NCI-H2029 (cell line): ENCODE results near the gene WDR44.
"Not testable (repeated sequence)": the region's sequence is repeated elsewhere in the genome, so short reads cannot be mapped to it uniquely, and the experiment has no call there.

ENCODE experiments used
- DNase-seq: peaks from one replicate; lab custom pipeline; 2025; lab: John Stamatoyannopoulos, UW

The WDR44 gene

GRCh38 chrX:118482384-118482783, 136.5 kb downstream of the WDR44 start:
- not testable (repeated sequence) for DNase-seq

- DNase-seq, result no peak
These were observed 138.5 kb downstream of the WDR44 start for GRCh38 chrX:118484216-118484903.

DNA sequence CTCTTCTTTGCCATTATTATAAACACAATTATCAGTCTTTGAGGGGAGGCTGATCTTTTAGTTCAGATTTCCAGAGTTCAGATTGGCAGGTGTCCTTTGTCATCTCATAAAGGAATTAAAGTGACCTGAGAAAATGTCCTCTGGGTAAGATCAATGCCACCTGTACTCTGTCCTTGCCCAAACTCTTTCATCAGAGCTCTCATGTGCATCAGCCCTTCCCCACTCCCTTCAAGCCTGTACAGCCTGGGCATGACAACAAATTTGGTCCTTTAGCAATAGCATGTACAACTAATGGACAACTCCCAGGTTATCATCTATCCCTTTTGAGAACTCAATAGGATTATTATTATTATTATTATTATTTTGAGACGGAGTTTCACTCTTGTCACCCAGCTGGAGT, 140.8 kb downstream of the WDR44 start:
- not testable (repeated sequence) for DNase-seq

DNA sequence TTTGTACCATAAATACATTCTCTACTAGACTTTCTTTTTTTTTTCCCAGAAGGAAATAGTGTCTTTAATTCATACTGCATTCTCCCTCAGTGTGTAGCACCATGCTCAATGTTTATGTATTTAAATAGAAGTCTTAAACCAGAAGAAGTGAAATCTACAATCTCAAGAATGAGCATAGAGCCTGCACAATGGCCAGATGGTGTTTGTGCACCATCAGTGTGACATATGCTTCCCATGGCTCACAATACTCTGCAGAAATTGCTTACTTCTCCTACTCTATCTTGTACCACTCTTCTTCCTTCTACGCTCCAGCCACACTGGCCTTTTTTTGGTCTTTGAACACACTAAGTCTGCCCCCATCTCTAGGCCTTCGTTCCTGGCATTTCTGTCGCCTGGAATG, 147.1 kb downstream of the WDR44 start:
- no peak for DNase-seq

GRCh38 chrX:118493653-118494297, 147.9 kb downstream of the WDR44 start:
- DNase-seq, result no peak

DNA sequence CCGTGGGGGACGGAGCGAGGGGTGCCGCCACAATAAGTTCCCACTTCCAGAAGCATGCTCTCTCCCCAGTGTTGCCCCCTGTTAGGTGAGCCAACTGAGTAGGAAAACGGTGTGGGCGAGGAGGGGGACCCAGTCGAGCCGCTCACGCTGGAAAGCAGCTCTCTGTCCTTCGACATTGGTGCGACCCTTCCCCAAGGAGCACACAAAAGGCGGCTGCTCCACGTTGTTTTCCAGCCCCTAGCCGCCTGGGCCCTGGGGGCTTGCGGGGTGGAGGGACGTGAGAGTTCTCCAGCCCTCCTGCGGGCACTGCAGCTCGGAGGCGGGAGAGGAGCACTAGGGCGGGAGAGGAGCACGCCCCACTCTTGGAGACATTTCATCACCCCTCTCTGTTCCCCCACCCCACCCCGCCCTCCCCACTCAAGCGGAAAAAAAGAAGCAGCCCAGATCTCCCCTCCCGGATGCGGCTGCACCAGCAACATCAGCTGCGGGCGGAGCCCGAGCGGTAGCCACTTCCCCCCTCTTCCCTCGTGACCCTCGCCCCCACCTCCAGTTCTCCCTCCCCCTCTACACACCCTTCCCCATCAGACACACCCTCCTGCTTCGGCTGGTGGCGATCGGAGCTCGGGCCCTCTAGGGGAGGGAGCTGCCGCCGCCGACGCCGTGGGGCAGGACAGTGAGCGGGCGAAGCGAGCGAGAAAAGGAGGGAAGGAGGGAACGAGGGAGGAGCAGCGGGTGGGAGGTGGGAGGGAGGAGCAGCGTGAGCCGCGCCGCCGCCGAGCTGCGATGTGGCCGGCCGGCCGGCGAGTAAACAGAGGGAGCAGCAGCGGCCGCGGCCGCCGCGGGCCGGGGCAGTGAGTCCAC, 149.4 kb downstream of the WDR44 start, which contains the start of gene DOCK11:
Gene DOCK11, plus strand, starts transcription at position 755 of the 861 bp plus-strand sequence. CDS start 157 bp downstream, outside the sequence.
- DNase-seq, result no peak

GRCh38 chrX:118495958-118496762, 150.3 kb downstream of the WDR44 start:
- DNase-seq, result no peak

GRCh38 chrX:118496763-118497079, 150.8 kb downstream of the WDR44 start:
- DNase-seq, result no peak

- DNase-seq, result no peak
These were observed 151.4 kb downstream of the WDR44 start for GRCh38 chrX:118497180-118497818.

GRCh38 chrX:118498351-118498750, 152.4 kb downstream of the WDR44 start:
- DNase-seq, result no peak

- DNase-seq, result no peak
These were observed 152.8 kb downstream of the WDR44 start for GRCh38 chrX:118498755-118499154.

DNA sequence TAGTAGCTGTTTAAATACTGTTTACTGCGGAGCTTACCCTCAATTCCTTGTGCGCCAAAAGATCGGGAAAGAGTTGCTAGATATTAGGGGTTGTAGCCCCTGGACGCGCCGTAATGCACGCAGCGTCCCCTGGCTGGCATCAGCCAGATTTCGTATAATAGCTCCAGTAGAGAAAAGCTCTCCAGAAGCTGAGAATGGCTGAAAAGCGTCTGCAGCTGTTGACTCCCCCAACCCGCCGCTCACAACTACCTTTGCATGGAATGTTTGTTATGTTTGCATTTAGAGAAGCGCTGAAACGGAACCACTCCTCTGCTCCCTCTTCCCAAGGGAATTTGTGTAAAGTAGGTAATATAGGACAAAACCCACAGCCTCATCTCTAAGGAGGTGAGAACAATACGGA, 153.4 kb downstream of the WDR44 start:
- DNase-seq, result no peak
